A549 (cell line): ENCODE data around the gene CD55. TPM values are rescaled to one million over a fixed set of nuclear protein-coding genes. Genes with fewer than 3 reads are reported as not detected.
A peak's percentile ranks its signal among the peaks of the same experiment; 100 is the strongest.

Source experiments
- ATAC-seq, 2 experiments: fragments of 200-7000 bp in 1 of 2; fragments of >200 bp in 1 of 2; cut with Nextera tagmentation in 1 of 2; cut with Tn5 transposase in 1 of 2; 3 replicates each; pipeline versions ENCODE4 v1.8.0 to v1.9.1; 2018 to 2020; ENCODE audit warnings: mild to moderate bottlenecking in 1 of 2, moderate library complexity in 1 of 2
- CTCF ChIA-PET: fragments of 300-600 bp; sonication (Branson Sonifier 250); formaldehyde crosslinking; extraction: SDS; loops from one replicate; lab custom pipeline; 2021; ENCODE audit warnings: antibody characterized with exemption, inconsistent platforms; lab: Yijun Ruan, JAX
- POLR2A ChIA-PET: fragments of 350-600 bp; formaldehyde crosslinking; extraction: SDS; loops from one replicate; lab custom pipeline; 2021; ENCODE audit warnings: antibody characterized with exemption, inconsistent platforms; lab: Yijun Ruan, JAX
- DNase-seq, 2 experiments: peaks; one replicate each; pipeline versions ENCODE4 v3.0.0 to v3.0.0-alpha.2; 2011 to 2016; ENCODE audit warnings: low read depth in 1 of 2, low spot score in 1 of 2
- FAIRE-seq: peaks from 2 replicates; lab custom pipeline; 2011; peaks lifted over from hg19 to GRCh38; lab: Jason Lieb, UNC
- H3K27ac ChIP-seq, 2 experiments: fragments of >200 bp; sonication (Bioruptor Twin); formaldehyde crosslinking; 3 replicates each; pipeline ENCODE4 v1.5.1; 2016 to 2017
- H3K4me1 ChIP-seq: fragments of >200 bp; sonication (Bioruptor Twin); formaldehyde crosslinking; 3 replicates; pipeline ENCODE4 v1.6.1; 2016
- H3K4me2 ChIP-seq: fragments of >200 bp; sonication (Bioruptor Twin); formaldehyde crosslinking; 3 replicates; pipeline ENCODE4 v1.6.1; 2016
- H3K4me3 ChIP-seq: fragments of >200 bp; sonication (Bioruptor Twin); formaldehyde crosslinking; 3 replicates; pipeline ENCODE4 v1.5.1; 2016
- H3K9me3 ChIP-seq: fragments of >200 bp; sonication (Bioruptor Twin); formaldehyde crosslinking; 3 replicates; pipeline ENCODE4 v1.6.1; 2016
- CBX8 ChIP-seq: fragments of 200-600 bp; sonication (generic); IDR thresholded peaks from 2 replicates; pipeline ENCODE4 v1.6.1; 2016
- CEBPB ChIP-seq, 2 experiments: fragments of >200 bp in 1 of 2; sonication (Bioruptor Twin) in 1 of 2; formaldehyde crosslinking in 1 of 2; IDR thresholded peaks; 2 replicates each; pipeline ENCODE4 v1.6.1; 2012 to 2016
- EHMT2 ChIP-seq: fragments of 200-600 bp; sonication (generic); IDR thresholded peaks from 2 replicates; pipeline ENCODE4 v1.6.1; 2016; ENCODE audit warnings: antibody characterized with exemption, low read depth, mild to moderate bottlenecking, moderate library complexity
- FOSB ChIP-seq: fragments of 250-450 bp; sonication (Bioruptor Pico); IDR thresholded peaks from 2 replicates; pipeline ENCODE4 v1.5.0; 2020; ENCODE audit warnings: mild to moderate bottlenecking, moderate library complexity
- GATA3 ChIP-seq: IDR thresholded peaks from 2 replicates; pipeline ENCODE4 v1.6.1; 2012; ENCODE audit warnings: borderline replicate concordance
- HDAC2 ChIP-seq: fragments of 200-600 bp; sonication (generic); IDR thresholded peaks from 2 replicates; pipeline ENCODE4 v1.6.1; 2016
- HOXB5 ChIP-seq: fragments of 250-450 bp; sonication (Bioruptor Pico); IDR thresholded peaks from 2 replicates; pipeline ENCODE4 v1.5.0; 2020; ENCODE audit warnings: mild to moderate bottlenecking, moderate library complexity
- JUN ChIP-seq, 2 experiments: fragments of >200 bp; sonication (Bioruptor Twin); formaldehyde crosslinking; IDR thresholded peaks; 2 replicates in 1 of 2; 3 replicates in 1 of 2; pipeline ENCODE4 v1.6.1; 2016 to 2017
- JUNB ChIP-seq: fragments of >200 bp; sonication (Bioruptor Twin); formaldehyde crosslinking; IDR thresholded peaks from 2 replicates; pipeline ENCODE4 v1.6.1; 2016
- KDM5A ChIP-seq: fragments of 200-600 bp; sonication (generic); IDR thresholded peaks from 2 replicates; pipeline ENCODE4 v1.6.1; 2016; ENCODE audit warnings: antibody characterized with exemption, mild to moderate bottlenecking
- MAFK ChIP-seq: fragments of 450-650 bp; IDR thresholded peaks from 2 replicates; pipeline ENCODE4 v1.6.1; 2014; ENCODE audit not compliant: partially characterized antibody
- MAZ ChIP-seq: fragments of 150-350 bp; IDR thresholded peaks from 2 replicates; pipeline ENCODE4 v1.6.1; 2014; ENCODE audit warnings: antibody characterized with exemption, low read depth, low read length, borderline replicate concordance
- MYC ChIP-seq: IDR thresholded peaks from 2 replicates; pipeline ENCODE4 v1.6.1; 2012; ENCODE audit warnings: mild to moderate bottlenecking, inconsistent platforms, low read length, improper control_type of control experiment, borderline replicate concordance
- NR3C1 ChIP-seq: fragments of >200 bp; sonication (Bioruptor Twin); formaldehyde crosslinking; IDR thresholded peaks from 3 replicates; pipeline ENCODE4 v1.6.1; 2017
- PHF8 ChIP-seq: fragments of 200-600 bp; sonication (generic); IDR thresholded peaks from 2 replicates; pipeline ENCODE4 v1.6.1; 2016; ENCODE audit warnings: low read depth, mild to moderate bottlenecking, antibody characterized with exemption, moderate library complexity, borderline replicate concordance
- RAD21 ChIP-seq, 2 experiments: fragments of >200 bp in 1 of 2; sonication (Bioruptor Twin) in 1 of 2; formaldehyde crosslinking in 1 of 2; IDR thresholded peaks in 1 of 2; conservative IDR thresholded peaks in 1 of 2; 2 replicates in 1 of 2; 3 replicates in 1 of 2; pipeline ENCODE4 v1.6.1; 2012 to 2018; ENCODE audit warnings: inconsistent platforms in 1 of 2
- RCOR1 ChIP-seq: fragments of 150-350 bp; IDR thresholded peaks from 2 replicates; pipeline ENCODE4 v1.6.1; 2014; ENCODE audit warnings: antibody characterized with exemption, low read length, low read depth
- RNF2 ChIP-seq: fragments of 200-600 bp; sonication (generic); IDR thresholded peaks from 2 replicates; pipeline ENCODE4 v1.6.1; 2016; ENCODE audit warnings: low read depth, mild to moderate bottlenecking, antibody characterized with exemption, moderate library complexity, borderline replicate concordance
- TP53 ChIP-seq: fragments of 250-450 bp; sonication (Bioruptor Pico); IDR thresholded peaks from 2 replicates; pipeline ENCODE4 v1.5.0; 2021; ENCODE audit warnings: mild to moderate bottlenecking, moderate library complexity
- ZFP36 ChIP-seq: fragments of 450-650 bp; IDR thresholded peaks from 2 replicates; pipeline ENCODE4 v1.6.1; 2014; ENCODE audit warnings: borderline replicate concordance; ENCODE audit not compliant: partially characterized antibody
- ZSCAN20 ChIP-seq: fragments of 250-450 bp; sonication (Bioruptor Pico); IDR thresholded peaks from 2 replicates; pipeline ENCODE4 v1.8.0; 2022; ENCODE audit warnings: mild to moderate bottlenecking, moderate library complexity
- WGBS: methylation state at CpG from one replicate; pipeline ENCODE4 v1.1.6; 2017; ENCODE audit errors: missing lambda C conversion rate; 5-methylcytosine and 5-hydroxymethylcytosine counted together
- polyA plus RNA-seq, 4 experiments: library from polyadenylated mRNA; depleted of rRNA in 3 of 4; stranded (reverse); fragments of >200 nt; fragmentation: RNase III in 1 of 4; extraction: RNeasy Plus Mini Kit Qiagen cat#74134 plus additional on column Dnase treatment in 1 of 4; gene quantifications; 2 replicates in 3 of 4; 3 replicates in 1 of 4; pipeline ENCODE4 v1.2.3, GENCODE V29; 2011 to 2017
- TF ChIP-seq, protein P1 (sequence below): fragments of 450-650 bp; IDR thresholded peaks from 2 replicates; pipeline ENCODE4 v1.6.1; 2014; ENCODE audit warnings: antibody characterized with exemption

CD55 gene
- polyA plus RNA-seq, 2 of the 4 experiments (the other 2 are of a cell fraction): 37.0 to 173 TPM

DNA sequence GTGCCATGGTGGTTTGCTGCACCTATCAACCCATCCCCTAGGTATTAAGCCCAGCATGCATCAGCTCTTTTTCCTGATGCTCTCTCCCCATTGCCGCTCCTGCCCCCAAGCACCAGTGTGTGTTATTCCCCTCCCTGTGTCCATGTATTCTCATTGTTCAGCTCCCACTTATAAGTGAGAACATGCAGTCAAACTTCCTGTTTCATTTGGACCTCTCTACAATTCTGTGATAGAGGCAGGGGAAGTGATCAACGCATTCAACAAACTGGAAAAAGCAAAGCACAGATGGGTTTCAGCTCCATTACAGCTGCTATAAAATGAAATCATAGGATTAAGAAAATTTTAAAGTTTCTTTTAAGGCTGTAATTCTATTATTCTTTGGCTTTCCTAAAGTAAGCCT, 23.3 kb upstream of the CD55 start:
- H3K4me2 ChIP-seq: peak overlapping the region; percentile 14; the same call in 2 of the 3 replicates
- TF ChIP-seq GATA3 (no peak), MYC (no peak), FOSB (CRISPR knock-in tag) (no peak), ZFP36 (no peak)
- H3K9me3 ChIP-seq: no peaks in the 10 kb centered on the region
- FAIRE-seq: no peak
- H3K4me1 ChIP-seq: peaks cover 5% of the 10 kb centered on the region; the same call in 1 of the 3 replicates
- DNase-seq: no peak
- POLR2A ChIA-PET: no interaction called here
- H3K4me3 ChIP-seq: no peak overlapping the region
- no peak for ATAC-seq
- CTCF ChIA-PET: interaction anchor here (0.9 to 2.2 kb wide), 3 partner anchors 23 to 110 kb away, joined by 3 to 6 read pairs (median 4); partner anchors contain the start of gene CD55
- WGBS: 96% methylated on average over 2 of the region's 2 CpGs
- H3K27ac ChIP-seq: no peak overlapping the region

DNA sequence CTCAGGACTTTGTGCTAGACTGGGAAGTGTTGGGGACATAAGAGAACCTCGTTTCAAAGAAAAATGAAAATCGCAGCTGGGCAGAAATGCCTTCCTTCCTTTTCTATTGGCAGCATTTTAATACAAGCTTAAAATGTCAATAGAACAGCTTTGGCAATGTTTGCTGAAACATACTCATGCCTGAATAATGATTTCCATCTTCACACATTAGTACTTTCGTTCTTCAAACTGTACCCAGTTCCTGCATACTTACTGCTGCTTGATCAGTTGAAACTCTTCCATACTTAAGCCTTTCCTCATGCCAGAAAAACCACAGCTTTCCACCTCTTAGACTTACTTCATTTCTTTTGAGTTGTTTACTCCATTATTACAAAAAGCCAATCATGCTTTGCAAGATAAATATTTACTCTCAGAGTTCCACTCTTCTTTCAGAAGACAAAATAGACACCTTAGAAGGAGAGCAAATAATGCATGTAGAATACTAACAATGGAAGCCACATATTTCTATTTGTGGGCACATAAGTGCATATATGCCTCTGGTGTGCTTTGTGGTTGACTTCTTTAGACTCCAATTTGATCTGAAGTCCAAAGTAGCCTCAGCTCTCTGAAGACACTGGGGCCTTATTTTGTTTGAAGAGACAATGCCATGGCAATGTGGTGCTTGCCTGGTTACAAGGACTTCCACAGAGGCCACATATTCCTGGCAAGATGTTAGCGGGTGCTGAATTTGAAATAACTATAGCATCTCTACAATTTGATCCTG, 22.7 kb upstream of the CD55 start:
- H3K4me3 ChIP-seq: no peak overlapping the region
- peaks cover 5% of the 10 kb centered on the region; the same call in 1 of the 3 replicates for H3K4me1 ChIP-seq
- ATAC-seq (no peak), FAIRE-seq (no peak), DNase-seq (no peak)
- TF ChIP-seq NR3C1: no peak
- TF ChIP-seq EHMT2: no peak
- TF ChIP-seq JUNB: no peak
- TF ChIP-seq, protein P1, sequence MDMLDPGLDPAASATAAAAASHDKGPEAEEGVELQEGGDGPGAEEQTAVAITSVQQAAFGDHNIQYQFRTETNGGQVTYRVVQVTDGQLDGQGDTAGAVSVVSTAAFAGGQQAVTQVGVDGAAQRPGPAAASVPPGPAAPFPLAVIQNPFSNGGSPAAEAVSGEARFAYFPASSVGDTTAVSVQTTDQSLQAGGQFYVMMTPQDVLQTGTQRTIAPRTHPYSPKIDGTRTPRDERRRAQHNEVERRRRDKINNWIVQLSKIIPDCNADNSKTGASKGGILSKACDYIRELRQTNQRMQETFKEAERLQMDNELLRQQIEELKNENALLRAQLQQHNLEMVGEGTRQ: no peak
- no peak for TF ChIP-seq HOXB5 (CRISPR knock-in tag)
- no peak for TF ChIP-seq MYC
- no peak for TF ChIP-seq MAFK
- no peak for TF ChIP-seq CEBPB (IDR thresholded peaks at IDR 0.05)
- TF ChIP-seq RAD21 (conservative IDR thresholded peaks at IDR 0.05 in 1 of 2, IDR thresholded peaks at IDR 0.05 in 1 of 2): no peak
- TF ChIP-seq PHF8: no peak
- TF ChIP-seq HDAC2: no peak
- no peak for TF ChIP-seq MAZ
- no peak for TF ChIP-seq RNF2
- 33% methylated on average over 4 of the region's 4 CpGs for WGBS
- H3K4me2 ChIP-seq: peak overlapping the region; percentile 14; the same call in 2 of the 3 replicates
- CTCF ChIA-PET: interaction anchor here (0.9 to 2.2 kb wide), 3 partner anchors 22 to 109 kb away, joined by 3 to 6 read pairs (median 4); partner anchors contain the start of gene CD55
- H3K9me3 ChIP-seq: no peaks in the 10 kb centered on the region
- POLR2A ChIA-PET: no interaction called here
- no peak overlapping the region for H3K27ac ChIP-seq

DNA sequence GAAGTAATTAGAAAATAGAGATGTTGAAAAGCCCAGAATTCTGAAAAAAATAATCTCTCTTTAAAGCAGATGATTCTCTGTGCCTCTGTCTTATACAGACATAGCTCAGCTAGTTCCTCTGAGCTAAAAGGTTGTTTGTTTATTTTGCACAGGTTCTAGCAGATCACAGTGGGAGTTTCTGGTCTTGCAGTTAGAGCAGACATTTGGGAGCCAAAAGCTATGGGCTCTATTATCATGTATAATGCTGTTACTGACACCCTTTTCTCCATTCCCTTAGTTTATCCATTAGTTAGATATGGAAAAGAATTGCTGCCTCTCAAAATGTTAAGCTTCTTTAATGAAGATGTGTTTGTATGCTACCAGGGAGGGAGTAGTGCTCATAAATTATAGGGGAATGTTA, 20.5 kb upstream of the CD55 start:
- ATAC-seq (no peak), DNase-seq (no peak), FAIRE-seq (no peak)
- no peak for TF ChIP-seq NR3C1
- no peak for TF ChIP-seq JUNB
- TF ChIP-seq, protein P1: no peak
- TF ChIP-seq ZSCAN20 (CRISPR knock-in tag): no peak
- TF ChIP-seq JUN (IDR thresholded peaks at IDR 0.05): no peak
- TF ChIP-seq RCOR1: no peak
- TF ChIP-seq CBX8: no peak
- no peak for TF ChIP-seq TP53 (CRISPR knock-in tag)
- no peak for TF ChIP-seq MYC
- no peak for TF ChIP-seq PHF8
- no peak for TF ChIP-seq KDM5A
- H3K9me3 ChIP-seq: no peaks in the 10 kb centered on the region
- H3K4me2 ChIP-seq: no peak overlapping the region
- ChIA-PET CTCF (no interaction called here), POLR2A (no interaction called here)
- no peak overlapping the region for H3K4me3 ChIP-seq
- peaks cover 18% of the 10 kb centered on the region for H3K4me1 ChIP-seq
- no peak overlapping the region for H3K27ac ChIP-seq
